ENCODE data around the gene NELFA.

DNA sequence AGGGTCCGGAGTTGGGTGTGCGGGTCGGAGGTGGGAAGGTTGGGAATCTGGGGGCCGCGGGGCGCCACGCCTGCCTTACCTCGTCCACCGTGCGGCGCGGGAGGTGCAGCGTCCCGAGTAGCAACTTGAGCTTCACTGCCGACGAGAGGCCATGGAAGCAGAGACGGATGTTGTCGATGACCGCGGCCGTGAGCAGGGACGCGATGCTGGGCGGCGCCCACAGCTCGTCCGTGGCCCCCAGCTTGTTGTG, 178 bp downstream of the NELFA start:
- no peak for TF ChIP-seq EP300 (IDR thresholded peaks at IDR 0.05)
- TF ChIP-seq, protein P1, sequence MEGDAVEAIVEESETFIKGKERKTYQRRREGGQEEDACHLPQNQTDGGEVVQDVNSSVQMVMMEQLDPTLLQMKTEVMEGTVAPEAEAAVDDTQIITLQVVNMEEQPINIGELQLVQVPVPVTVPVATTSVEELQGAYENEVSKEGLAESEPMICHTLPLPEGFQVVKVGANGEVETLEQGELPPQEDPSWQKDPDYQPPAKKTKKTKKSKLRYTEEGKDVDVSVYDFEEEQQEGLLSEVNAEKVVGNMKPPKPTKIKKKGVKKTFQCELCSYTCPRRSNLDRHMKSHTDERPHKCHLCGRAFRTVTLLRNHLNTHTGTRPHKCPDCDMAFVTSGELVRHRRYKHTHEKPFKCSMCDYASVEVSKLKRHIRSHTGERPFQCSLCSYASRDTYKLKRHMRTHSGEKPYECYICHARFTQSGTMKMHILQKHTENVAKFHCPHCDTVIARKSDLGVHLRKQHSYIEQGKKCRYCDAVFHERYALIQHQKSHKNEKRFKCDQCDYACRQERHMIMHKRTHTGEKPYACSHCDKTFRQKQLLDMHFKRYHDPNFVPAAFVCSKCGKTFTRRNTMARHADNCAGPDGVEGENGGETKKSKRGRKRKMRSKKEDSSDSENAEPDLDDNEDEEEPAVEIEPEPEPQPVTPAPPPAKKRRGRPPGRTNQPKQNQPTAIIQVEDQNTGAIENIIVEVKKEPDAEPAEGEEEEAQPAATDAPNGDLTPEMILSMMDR (IDR thresholded peaks at IDR 0.05), result no peak
- no peak for TF ChIP-seq POLR2AphosphoS5 (IDR thresholded peaks at IDR 0.05)
- no peak for TF ChIP-seq POLR2A (IDR thresholded peaks at IDR 0.05)
